Activated CD8-positive, alpha-beta memory T cell treated with anti-CD3 and anti-CD28 coated beads, Interleukin-2, amount 10 ng/mL, durations not matched to agents 7 days and 5 days (primary cell): Measurements from ENCODE around the gene SPHK1. TPM values are rescaled to one million over a fixed set of nuclear protein-coding genes. Genes with fewer than 3 reads are reported as not detected.

Experiments
- total RNA-seq, 2 experiments: library from RNA; stranded (reverse); gene quantifications; one replicate each; pipeline ENCODE4 v1.2.3, GENCODE V29; 2021

Gene SPHK1
- total RNA-seq, 2 experiments from 2014 or later: 5.4 to 8.4 TPM

Other genes with a start within 250 kb of the SPHK1 start
- under 1 TPM in 1 of 2 experiments, not detected in 1; 0.55 TPM for gene FOXJ1, start 243.4 kb upstream of the SPHK1 start, total RNA-seq
- gene RNF157, start 144.1 kb upstream of the SPHK1 start, total RNA-seq: 100 to 1,000 TPM in 1 of 2 experiments, 10 to 100 TPM in 1; 73.0 to 148 TPM
- 100 to 1,000 TPM; 260 to 406 TPM for gene UBALD2, start 119.3 kb upstream of the SPHK1 start, total RNA-seq
- 1 to 10 TPM; 3.8 to 5.8 TPM for gene QRICH2, start 76.3 kb upstream of the SPHK1 start, total RNA-seq
- 10 to 100 TPM; 63.9 to 64.7 TPM for gene PRPSAP1, start 30.7 kb upstream of the SPHK1 start, total RNA-seq
- gene UBE2O, start 68.5 kb downstream of the SPHK1 start, total RNA-seq: 10 to 100 TPM; 30.2 to 34.7 TPM
- gene AANAT, start 83.0 kb downstream of the SPHK1 start, total RNA-seq: not detected
- gene RHBDF2, start 116.8 kb downstream of the SPHK1 start, total RNA-seq: 10 to 100 TPM; 29.6 to 42.1 TPM
- not detected for gene CYGB, start 153.1 kb downstream of the SPHK1 start, total RNA-seq
- gene PRCD, start 155.4 kb downstream of the SPHK1 start, total RNA-seq: not detected
- not detected for gene ST6GALNAC2, start 201.3 kb downstream of the SPHK1 start, total RNA-seq